Renal cortical epithelial cell (primary cell): ENCODE data around the gene GZMM. TPM values are rescaled to one million over a fixed set of nuclear protein-coding genes. Genes with fewer than 3 reads are reported as not detected.

Experiments used
- DNase-seq: peaks from one replicate; pipeline ENCODE4 v3.0.0-alpha.2; 2011; ENCODE audit warnings: low read depth
- total RNA-seq: library from RNA; depleted of rRNA; stranded (reverse); fragments of >200 nt; gene quantifications from 2 replicates; pipeline ENCODE4 v1.2.3, GENCODE V29; 2014

GZMM gene
- not detected in 2 replicates for total RNA-seq

- no peak for DNase-seq
Observed at GRCh38 chr19:543910-544608, at the start of gene GZMM. GZMM (plus strand) TSS chr19:544053; CDS start chr19:544072, 19 bp downstream.

- no peak for DNase-seq
Observed at GRCh38 chr19:494171-495080, 49.4 kb upstream of the GZMM start.

GRCh38 chr19:495081-495401 is 48.8 kb upstream of the GZMM start:
- no peak for DNase-seq

- DNase-seq, result no peak
Observed at GRCh38 chr19:495402-496111, 48.3 kb upstream of the GZMM start.

GRCh38 chr19:496112-496665 is 47.7 kb upstream of the GZMM start, which contains the start of gene MADCAM1:
MADCAM1 (plus strand) TSS chr19:496486; CDS start chr19:496500, 14 bp downstream.
- no peak for DNase-seq

GRCh38 chr19:496986-497385 is 46.9 kb upstream of the GZMM start:
- DNase-seq, result no peak

- no peak for DNase-seq
Observed at GRCh38 chr19:497491-497868, 46.4 kb upstream of the GZMM start.

- DNase-seq, result no peak
Observed at GRCh38 chr19:497869-498510, 45.9 kb upstream of the GZMM start.

- DNase-seq, result no peak
Observed at GRCh38 chr19:498511-498891, 45.4 kb upstream of the GZMM start.

- no peak for DNase-seq
Observed at GRCh38 chr19:498977-499623, 44.8 kb upstream of the GZMM start.

- no peak for DNase-seq
Observed at GRCh38 chr19:501646-502045, 42.2 kb upstream of the GZMM start.

GRCh38 chr19:504616-505015 is 39.2 kb upstream of the GZMM start:
- no peak for DNase-seq

- peak; percentile 100 for DNase-seq
Observed at GRCh38 chr19:506404-507285, 37.2 kb upstream of the GZMM start.

- DNase-seq, result no peak
Observed at GRCh38 chr19:507286-508203, 36.3 kb upstream of the GZMM start, which contains the start of gene TPGS1. TPGS1 (plus strand) TSS chr19:507497; CDS start chr19:507507, 10 bp downstream.

GRCh38 chr19:508204-509150 is 35.4 kb upstream of the GZMM start:
- no peak for DNase-seq

GRCh38 chr19:510606-511100 is 33.2 kb upstream of the GZMM start:
- peak; percentile 42 for DNase-seq

GRCh38 chr19:511101-511851 is 32.6 kb upstream of the GZMM start:
- DNase-seq, result no peak
